H1 (cell line): Measurements from ENCODE around the gene TMEM51. TPM values are rescaled to one million over a fixed set of nuclear protein-coding genes. Genes with fewer than 3 reads are reported as not detected.

Source experiments
- CTCF ChIA-PET: fragments of 300-600 bp; sonication (Branson Sonifier 250); formaldehyde crosslinking; loops from one replicate; lab custom pipeline; 2021; ENCODE audit not compliant: partially characterized antibody; lab: Charles Lee
- POLR2A ChIA-PET: fragments of 300-600 bp; sonication (Branson Sonifier 250); formaldehyde crosslinking; loops from one replicate; lab custom pipeline; 2021; ENCODE audit warnings: inconsistent platforms; ENCODE audit not compliant: partially characterized antibody; lab: Charles Lee
- DNase-seq, 2 experiments: peaks; one replicate each; pipeline versions ENCODE4 v3.0.0 to v3.0.0-alpha.2; 2010 to 2022; ENCODE audit warnings: low spot score in 2 of 2, low read depth in 1 of 2, mixed read lengths in 1 of 2
- FAIRE-seq: peaks from 2 replicates; lab custom pipeline; 2011; peaks lifted over from hg19 to GRCh38; lab: Jason Lieb, UNC
- H2AFZ ChIP-seq: 2 replicates; pipeline ENCODE4 v1.8.1; 2012; ENCODE audit warnings: low read length, inconsistent platforms
- H2AK5ac ChIP-seq: 2 replicates; pipeline ENCODE4 v1.6.1; 2013; ENCODE audit warnings: low read depth, low read length
- H2BK120ac ChIP-seq: replicated peaks from 2 replicates; pipeline ENCODE3; 2013; ENCODE audit warnings: low read depth, low read length, inconsistent platforms
- H2BK12ac ChIP-seq: 2 replicates; pipeline ENCODE4 v1.6.1; 2013; ENCODE audit warnings: low read depth, low read length
- H2BK15ac ChIP-seq: 2 replicates; pipeline ENCODE4 v1.6.1; 2013; ENCODE audit warnings: low read length
- H2BK20ac ChIP-seq: 2 replicates; pipeline ENCODE4 v1.6.1; 2013; ENCODE audit warnings: low read length
- H2BK5ac ChIP-seq: 2 replicates; pipeline ENCODE4 v1.6.1; 2013; ENCODE audit warnings: low read depth, low read length
- H3K14ac ChIP-seq: 2 replicates; pipeline ENCODE4 v1.6.1; 2013; ENCODE audit warnings: inconsistent platforms; ENCODE audit not compliant: insufficient read length
- H3K18ac ChIP-seq: 2 replicates; pipeline ENCODE4 v1.6.1; 2013; ENCODE audit warnings: low read length; ENCODE audit errors: extremely low read depth
- H3K23ac ChIP-seq: 2 replicates; pipeline ENCODE4 v1.6.1; 2013; ENCODE audit warnings: inconsistent platforms; ENCODE audit not compliant: insufficient read length
- H3K23me2 ChIP-seq: 2 replicates; pipeline ENCODE4 v1.6.1; 2013; ENCODE audit warnings: low read depth, low read length
- H3K27ac ChIP-seq: 2 replicates; pipeline ENCODE4 v1.6.1; 2011; ENCODE audit warnings: low read depth, low read length, inconsistent platforms
- H3K27me3 ChIP-seq, 4 experiments: replicated peaks in 1 of 4; 1 replicate in 1 of 4; 2 replicates in 3 of 4; pipeline versions ENCODE4 v1.6.1 to v1.8.1; 2011 to 2013; ENCODE audit warnings: low read length in 3 of 4, mild to moderate bottlenecking in 3 of 4, inconsistent platforms in 2 of 4, mixed read lengths in 2 of 4, moderate library complexity in 1 of 4; ENCODE audit not compliant: control insufficient read depth in 3 of 4, insufficient read depth in 3 of 4; ENCODE audit errors: extremely low read depth in 1 of 4
- H3K36me3 ChIP-seq, 4 experiments: 2 replicates each; pipeline versions ENCODE4 v1.6.1 to v1.8.1; 2011 to 2013; ENCODE audit warnings: mild to moderate bottlenecking in 4 of 4, low read length in 3 of 4, moderate library complexity in 2 of 4, control low read depth in 1 of 4, inconsistent platforms in 1 of 4; ENCODE audit not compliant: insufficient read depth in 4 of 4, control insufficient read depth in 2 of 4
- H3K4ac ChIP-seq: replicated peaks from 2 replicates; pipeline ENCODE3; 2013; ENCODE audit warnings: low read length, low read depth, mixed read lengths, inconsistent platforms; ENCODE audit not compliant: insufficient read length
- H3K4me1 ChIP-seq, 4 experiments: replicated peaks in 1 of 4; 1 replicate in 1 of 4; 2 replicates in 3 of 4; pipeline versions ENCODE4 v1.6.1 to v1.8.1; 2011 to 2013; ENCODE audit warnings: low read length in 3 of 4, inconsistent platforms in 2 of 4, mixed read lengths in 1 of 4; ENCODE audit not compliant: insufficient read depth in 4 of 4, control insufficient read depth in 3 of 4
- H3K4me2 ChIP-seq, 2 experiments: 2 replicates each; pipeline versions ENCODE4 v1.6.1 to v1.8.1; 2011 to 2013; ENCODE audit warnings: low read depth in 2 of 2, low read length in 2 of 2, control low read depth in 1 of 2, inconsistent platforms in 1 of 2, mild to moderate bottlenecking in 1 of 2; ENCODE audit not compliant: insufficient read depth in 1 of 2
- H3K4me3 ChIP-seq, 4 experiments: fragments of 200-600, 300-600 bp in 1 of 4; sonication (generic), shearing (Covaris generic), sonication (Bioruptor Twin) in 1 of 4; 2 replicates each; pipeline versions ENCODE4 v1.5.1 to v1.8.1; 2011 to 2016; ENCODE audit warnings: low read length in 4 of 4, low read depth in 3 of 4, control low read depth in 2 of 4, inconsistent platforms in 2 of 4, mild to moderate bottlenecking in 2 of 4, mixed read lengths in 1 of 4, moderate library complexity in 1 of 4; ENCODE audit not compliant: insufficient read depth in 2 of 4; ENCODE audit errors: extremely low read depth in 1 of 4
- H3K56ac ChIP-seq: replicated peaks from 2 replicates; pipeline ENCODE3; 2013; ENCODE audit warnings: low read depth, mild to moderate bottlenecking, mixed read lengths, low read length, inconsistent platforms; ENCODE audit not compliant: insufficient read length
- H3K79me1 ChIP-seq: 2 replicates; pipeline ENCODE4 v1.6.1; 2013; ENCODE audit warnings: low read depth, low read length, control low read depth
- H3K79me2 ChIP-seq, 2 experiments: 2 replicates each; pipeline versions ENCODE4 v1.6.1 to v1.8.1; 2012 to 2013; ENCODE audit warnings: low read length in 2 of 2, mild to moderate bottlenecking in 2 of 2, inconsistent platforms in 1 of 2; ENCODE audit not compliant: insufficient read depth in 2 of 2, control insufficient read depth in 1 of 2
- H3K9ac ChIP-seq, 4 experiments: replicated peaks in 1 of 4; 1 replicate in 1 of 4; 2 replicates in 3 of 4; pipeline versions ENCODE4 v1.6.1 to v1.8.1; 2011 to 2013; ENCODE audit warnings: low read depth in 3 of 4, low read length in 3 of 4, control low read depth in 2 of 4, mild to moderate bottlenecking in 2 of 4, moderate library complexity in 2 of 4, inconsistent platforms in 1 of 4; ENCODE audit errors: extremely low read depth in 1 of 4
- H3K9me3 ChIP-seq, 2 experiments: 2 replicates each; pipeline versions ENCODE4 v1.6.1 to v1.8.1; 2012 to 2013; ENCODE audit warnings: mild to moderate bottlenecking in 2 of 2, moderate library complexity in 2 of 2, control low read depth in 1 of 2, inconsistent platforms in 1 of 2, low read depth in 1 of 2, low read length in 1 of 2, mixed read lengths in 1 of 2; ENCODE audit not compliant: insufficient read depth in 2 of 2
- H4K20me1 ChIP-seq, 2 experiments: replicated peaks in 1 of 2; 2 replicates each; pipeline versions ENCODE3 to v1.8.1; 2011 to 2013; ENCODE audit warnings: inconsistent platforms in 2 of 2, low read length in 2 of 2, mild to moderate bottlenecking in 1 of 2; ENCODE audit not compliant: insufficient read depth in 2 of 2, control insufficient read depth in 1 of 2
- H4K5ac ChIP-seq: 2 replicates; pipeline ENCODE4 v1.6.1; 2013; ENCODE audit warnings: low read length, low read depth, mixed read lengths, inconsistent platforms; ENCODE audit not compliant: insufficient read length
- H4K8ac ChIP-seq: 2 replicates; pipeline ENCODE4 v1.8.0; 2013; ENCODE audit warnings: mild to moderate bottlenecking, moderate library complexity, low read length, inconsistent platforms; ENCODE audit not compliant: insufficient read depth; ENCODE audit errors: extremely low read depth
- H4K91ac ChIP-seq: replicated peaks from 2 replicates; pipeline ENCODE3; 2013; ENCODE audit warnings: low read length, mixed read lengths, inconsistent platforms; ENCODE audit not compliant: insufficient read length
- ATF2 ChIP-seq: IDR thresholded peaks from 2 replicates; pipeline ENCODE4 v1.6.1; 2012; ENCODE audit warnings: low read length, inconsistent platforms
- KDM1A ChIP-seq: fragments of 200-600, 300-600 bp; sonication (generic); IDR thresholded peaks from 2 replicates; pipeline ENCODE4 v1.7.1; 2016; ENCODE audit warnings: mild to moderate bottlenecking, low read length, borderline replicate concordance
- KDM4A ChIP-seq: IDR thresholded peaks from one replicate; pipeline ENCODE4 v1.7.1; 2012; ENCODE audit warnings: low read depth, mild to moderate bottlenecking, moderate library complexity, low read length, inconsistent platforms; ENCODE audit not compliant: severe bottlenecking
- POU5F1 ChIP-seq: IDR thresholded peaks from 2 replicates; pipeline ENCODE4 v1.6.1; 2011; ENCODE audit warnings: low read depth, mild to moderate bottlenecking, low read length, moderate library complexity
- SIX5 ChIP-seq: IDR thresholded peaks from 2 replicates; pipeline ENCODE4 v1.6.1; 2011; ENCODE audit warnings: mild to moderate bottlenecking, low read depth, low read length
- TCF12 ChIP-seq: IDR thresholded peaks from 2 replicates; pipeline ENCODE4 v1.6.1; 2011; ENCODE audit warnings: low read depth, mild to moderate bottlenecking, low read length
- WGBS, 2 experiments: shearing (Covaris generic) in 1 of 2; methylation state at CpG; one replicate each; pipeline versions ENCODE4 v1.1.6 to v1.1.7; 2013 to 2015; ENCODE audit warnings: low lambda C conversion rate in 2 of 2, mixed read lengths in 2 of 2, inconsistent platforms in 1 of 2, low coverage in 1 of 2, missing lambda C conversion rate in 1 of 2; ENCODE audit not compliant: insufficient replicate concordance in 2 of 2, insufficient coverage in 1 of 2, insufficient read length in 1 of 2; ENCODE audit errors: extremely low coverage in 1 of 2, missing lambda C conversion rate in 1 of 2; 5-methylcytosine and 5-hydroxymethylcytosine counted together
- polyA plus RNA-seq, 7 experiments: library from polyadenylated mRNA; depleted of rRNA in 3 of 7; stranded (reverse) in 5 of 7; unstranded in 2 of 7; fragments of >200 nt in 5 of 7; fragments of 200-250 nt in 2 of 7; gene quantifications; 1 replicate in 5 of 7; 2 replicates in 1 of 7; 4 replicates in 1 of 7; pipeline versions ENCODE4 v1.2.1 to v1.2.3, GENCODE V29; 2011 to 2013; ENCODE audit warnings: missing spikeins in 2 of 7, mixed read lengths in 2 of 7
- total RNA-seq: library from RNA; stranded (reverse); fragmentation: NEBNext Ultra II Directional; extraction: Animal tissue kit (Norgen Biotek cat#: 25700); gene quantifications from 2 replicates; pipeline ENCODE4 v1.2.1, GENCODE V29; 2021

The TMEM51 gene
- total and polyA plus RNA-seq, 2 of the 8 experiments (the other 6 are each of a cell fraction or from before 2014, with no cell fraction given): 9.9 to 10.7 TPM

GRCh38 chr1:15255582-15256149 is 102.1 kb downstream of the TMEM51 start:
- POLR2A ChIA-PET: no interaction called here
- Histone ChIP-seq H4K8ac (no peak overlapping the region), H2BK12ac (no peak overlapping the region), H3K27me3 (no peaks in the 10 kb centered on the region), H2BK20ac (no peak overlapping the region), H2AFZ (no peak overlapping the region), H3K14ac (no peak overlapping the region), H3K4me3 (no peak overlapping the region), H2BK15ac (no peak overlapping the region)
- 65% methylated on average over 4 of the region's 4 CpGs; no CpG with 5 or more reads in 1 of the 2 experiments for WGBS, 2 experiments
- TF ChIP-seq TCF12 (no peak), KDM1A (peak; percentile 44; the same call in 1 of the 2 replicates), KDM4A (no peak), ATF2 (no peak), POU5F1 (no peak), SIX5 (no peak)
- TF ChIP-seq, all 59 proteins: peak for 1
- Histone ChIP-seq H3K9me3 (no peaks in the 10 kb centered on the region), H3K27ac (no peak overlapping the region), H2AK5ac (no peak overlapping the region), H3K9ac (no peak overlapping the region), H3K18ac (no peak overlapping the region), H4K20me1 (no peaks in the 10 kb centered on the region), H2BK5ac (no peak overlapping the region), H3K4ac (no peak overlapping the region), H3K79me1 (no peaks in the 10 kb centered on the region), H3K23ac (no peak overlapping the region), H4K91ac (no peak overlapping the region), H3K4me2 (no peak overlapping the region), H4K5ac (no peak overlapping the region), H3K36me3 (no peaks in the 10 kb centered on the region), H3K56ac (no peak overlapping the region), H3K79me2 (no peaks in the 10 kb centered on the region), H2BK120ac (no peak overlapping the region), H3K23me2 (no peaks in the 10 kb centered on the region), H3K4me1 (peaks cover 0 to 3% (median 0%) of the 10 kb centered on the region in 4 experiments; a peak in 1 of 7 replicates)
- CTCF ChIA-PET: interaction anchor here (1.0 to 2.7 kb wide), 3 partner anchors 15 to 156 kb away, joined by 3 to 14 read pairs (median 3); no protein-coding TSS in a partner anchor
- FAIRE-seq: no peak
- no peak for DNase-seq
